ENCODE measurements around the gene ACTG2.

DNA sequence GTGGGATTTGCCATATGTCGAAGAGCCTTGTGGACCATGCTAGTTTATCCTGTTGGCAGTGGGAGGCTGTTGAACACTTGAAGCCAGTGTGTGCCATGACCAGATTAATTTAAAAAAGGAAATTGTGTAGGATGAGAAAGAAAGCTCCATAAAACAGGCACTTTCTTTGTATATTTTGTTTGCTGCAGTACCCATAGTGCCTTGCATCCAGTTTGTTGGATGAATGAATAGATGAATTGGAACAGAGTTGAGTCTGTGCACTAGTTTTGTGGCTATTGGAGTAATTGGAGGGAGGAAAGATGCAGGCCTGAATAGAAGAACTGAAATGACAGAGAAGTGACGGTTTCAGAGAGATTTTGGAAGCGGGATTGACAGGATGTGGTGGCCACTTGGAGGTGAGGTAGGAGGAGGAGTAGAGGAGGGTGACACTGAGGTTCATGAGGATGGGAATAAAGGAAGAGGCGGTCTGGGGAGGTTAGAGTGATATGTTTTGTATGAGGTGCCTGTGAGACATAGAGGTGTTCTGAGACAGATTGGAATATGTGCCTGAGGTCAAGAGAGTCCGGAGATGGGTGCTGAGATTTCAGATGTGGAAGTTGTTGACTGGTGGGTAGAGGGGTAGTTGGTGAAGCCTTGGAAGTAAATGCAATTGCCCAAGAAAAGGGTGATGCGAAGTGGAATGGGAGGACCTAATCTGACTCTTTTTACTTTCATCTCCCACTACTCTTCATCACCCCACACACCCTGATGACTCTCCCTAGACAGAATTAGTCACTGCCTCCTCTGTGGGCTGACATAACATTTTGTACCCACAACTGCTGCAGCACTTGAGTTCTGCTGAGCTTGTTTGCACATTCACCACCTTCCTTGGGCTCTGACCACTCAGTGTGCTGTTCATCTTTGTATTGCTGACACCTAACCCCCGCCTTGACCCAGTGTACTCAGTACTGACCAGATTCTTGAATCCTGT, 39.0 kb downstream of the ACTG2 start:
- TF ChIP-seq, protein P1, sequence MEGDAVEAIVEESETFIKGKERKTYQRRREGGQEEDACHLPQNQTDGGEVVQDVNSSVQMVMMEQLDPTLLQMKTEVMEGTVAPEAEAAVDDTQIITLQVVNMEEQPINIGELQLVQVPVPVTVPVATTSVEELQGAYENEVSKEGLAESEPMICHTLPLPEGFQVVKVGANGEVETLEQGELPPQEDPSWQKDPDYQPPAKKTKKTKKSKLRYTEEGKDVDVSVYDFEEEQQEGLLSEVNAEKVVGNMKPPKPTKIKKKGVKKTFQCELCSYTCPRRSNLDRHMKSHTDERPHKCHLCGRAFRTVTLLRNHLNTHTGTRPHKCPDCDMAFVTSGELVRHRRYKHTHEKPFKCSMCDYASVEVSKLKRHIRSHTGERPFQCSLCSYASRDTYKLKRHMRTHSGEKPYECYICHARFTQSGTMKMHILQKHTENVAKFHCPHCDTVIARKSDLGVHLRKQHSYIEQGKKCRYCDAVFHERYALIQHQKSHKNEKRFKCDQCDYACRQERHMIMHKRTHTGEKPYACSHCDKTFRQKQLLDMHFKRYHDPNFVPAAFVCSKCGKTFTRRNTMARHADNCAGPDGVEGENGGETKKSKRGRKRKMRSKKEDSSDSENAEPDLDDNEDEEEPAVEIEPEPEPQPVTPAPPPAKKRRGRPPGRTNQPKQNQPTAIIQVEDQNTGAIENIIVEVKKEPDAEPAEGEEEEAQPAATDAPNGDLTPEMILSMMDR (IDR thresholded peaks at IDR 0.05) = no peak
- TF ChIP-seq POLR2A (IDR thresholded peaks at IDR 0.05) (no peak), EP300 (IDR thresholded peaks at IDR 0.05) (no peak)
